OCI-M1 (cell line): ENCODE results near the gene HUS1.
"Not testable (repeated sequence)": the region's sequence is repeated elsewhere in the genome, so short reads cannot be mapped to it uniquely, and the experiment has no call there.

Experiments
- DNase-seq: peaks from one replicate; lab custom pipeline; 2025; lab: John Stamatoyannopoulos, UW

The HUS1 gene

DNA sequence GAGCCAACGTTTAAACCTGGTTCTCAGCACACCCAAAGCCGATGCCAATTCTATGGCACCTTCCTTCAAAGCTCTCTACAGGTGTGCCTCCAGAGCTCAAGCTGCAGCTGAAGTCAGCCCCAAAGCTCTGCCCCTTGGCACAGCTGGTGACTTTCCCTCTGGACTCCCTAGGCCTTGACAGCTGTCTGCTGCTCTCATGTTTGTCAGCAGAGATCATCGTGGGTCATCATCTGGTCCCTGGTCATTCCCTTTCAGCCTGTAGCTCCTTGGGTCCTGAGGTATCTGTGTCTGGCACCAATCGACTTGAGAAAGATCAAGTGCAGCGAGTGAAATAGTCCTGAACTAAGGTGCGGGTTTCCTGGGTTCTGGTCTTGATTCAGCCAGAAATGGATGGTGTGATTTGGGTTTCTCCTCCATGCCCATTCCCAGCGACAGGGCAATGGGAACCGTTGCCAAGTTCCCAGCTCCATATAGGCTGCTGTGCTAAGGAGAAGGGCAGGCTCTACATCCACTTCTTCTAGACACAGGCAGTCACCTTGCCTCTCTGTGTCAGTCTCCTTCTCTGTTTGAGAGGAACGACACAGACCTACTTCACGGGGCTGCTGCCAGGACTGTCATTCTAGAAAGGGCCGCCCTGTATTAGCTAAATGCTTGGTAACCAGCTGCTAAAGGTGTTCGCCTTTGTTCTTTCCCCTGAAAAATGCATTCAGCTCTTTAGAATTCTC is 34.7 kb downstream of the HUS1 start:
- DNase-seq: no peak

- DNase-seq: no peak
Measured at GRCh38 chr7:47943676-47944474, 35.5 kb downstream of the HUS1 start.

GRCh38 chr7:47942651-47943050 is 36.8 kb downstream of the HUS1 start:
- DNase-seq: not testable (repeated sequence)

GRCh38 chr7:47942132-47942531 is 37.3 kb downstream of the HUS1 start:
- DNase-seq: no peak

- DNase-seq: no peak
Measured at GRCh38 chr7:47941136-47941844, 38.1 kb downstream of the HUS1 start.

DNA sequence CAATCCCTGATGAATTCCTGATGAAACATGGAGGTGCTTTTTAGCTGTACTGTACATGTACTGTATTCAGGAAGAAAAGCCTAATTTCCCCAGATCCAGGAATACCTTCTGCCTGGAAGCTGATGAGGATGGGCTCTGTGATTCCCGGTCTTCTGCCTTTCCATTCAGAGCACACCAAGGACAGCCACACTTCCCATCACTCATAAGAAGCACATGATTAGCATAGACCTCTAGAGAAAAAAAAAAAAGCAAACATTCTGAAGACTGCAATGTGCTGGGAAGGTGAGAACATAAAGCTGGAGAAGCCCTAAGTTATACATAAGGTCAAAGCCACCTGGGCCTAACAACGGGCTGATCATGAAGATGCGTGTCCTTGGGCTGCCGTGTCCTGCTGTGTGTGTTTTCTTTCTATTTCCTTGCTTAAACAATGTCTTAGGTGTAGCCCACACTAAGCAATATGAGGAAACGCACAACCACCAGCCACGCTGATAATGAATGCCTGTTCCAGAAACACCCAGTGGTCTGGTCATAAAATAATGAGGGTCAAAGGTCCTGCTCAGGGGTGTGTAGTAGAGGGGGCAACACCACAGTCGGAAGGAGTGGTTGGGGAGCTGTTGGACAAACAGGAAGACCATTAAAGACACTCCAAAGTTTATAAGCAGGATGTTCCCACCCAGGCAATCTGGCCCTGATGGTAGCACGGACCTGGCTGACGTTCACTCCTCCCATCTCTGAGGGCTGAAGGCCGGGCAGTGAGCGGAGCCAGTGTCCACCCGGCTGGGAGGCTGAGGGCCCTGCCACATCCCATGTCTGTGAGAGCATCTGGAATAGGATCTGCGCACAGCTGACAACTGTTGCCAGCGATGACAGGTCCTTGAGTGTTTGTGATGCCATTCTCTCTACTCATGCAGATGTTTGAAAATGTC is 39.1 kb downstream of the HUS1 start:
- DNase-seq: no peak

GRCh38 chr7:47939425-47940036 is 39.9 kb downstream of the HUS1 start:
- no peak for DNase-seq

DNA sequence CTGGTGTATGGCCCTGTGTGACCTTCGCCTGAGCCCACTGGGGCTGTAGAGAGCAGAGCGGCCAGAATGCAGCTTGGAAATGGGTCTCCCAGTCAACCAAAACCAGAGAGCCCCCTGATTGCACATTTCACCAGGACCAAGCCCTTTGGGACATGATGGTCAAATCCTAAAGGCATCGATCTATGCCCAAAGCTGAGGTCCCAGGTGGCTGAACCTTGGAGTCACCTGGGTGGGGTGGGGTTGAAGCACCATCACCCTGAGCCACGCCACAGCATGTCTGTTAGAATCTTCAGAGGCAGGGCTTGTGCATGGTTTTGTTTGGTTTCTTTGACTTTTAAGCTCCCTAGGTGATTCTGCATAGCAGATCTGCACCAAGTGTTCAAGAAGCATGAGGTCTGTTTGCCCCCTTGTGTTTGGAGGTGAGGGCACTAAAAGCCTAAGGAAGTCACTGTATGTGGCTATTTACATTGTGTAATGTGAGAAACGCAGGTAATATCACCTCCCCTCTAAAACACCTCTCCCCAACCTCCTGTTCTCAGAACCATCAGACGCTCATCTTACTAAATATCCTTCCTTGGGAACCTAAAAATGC is 40.7 kb downstream of the HUS1 start:
- no peak for DNase-seq

GRCh38 chr7:47937711-47938573 is 41.5 kb downstream of the HUS1 start:
- DNase-seq: no peak

DNA sequence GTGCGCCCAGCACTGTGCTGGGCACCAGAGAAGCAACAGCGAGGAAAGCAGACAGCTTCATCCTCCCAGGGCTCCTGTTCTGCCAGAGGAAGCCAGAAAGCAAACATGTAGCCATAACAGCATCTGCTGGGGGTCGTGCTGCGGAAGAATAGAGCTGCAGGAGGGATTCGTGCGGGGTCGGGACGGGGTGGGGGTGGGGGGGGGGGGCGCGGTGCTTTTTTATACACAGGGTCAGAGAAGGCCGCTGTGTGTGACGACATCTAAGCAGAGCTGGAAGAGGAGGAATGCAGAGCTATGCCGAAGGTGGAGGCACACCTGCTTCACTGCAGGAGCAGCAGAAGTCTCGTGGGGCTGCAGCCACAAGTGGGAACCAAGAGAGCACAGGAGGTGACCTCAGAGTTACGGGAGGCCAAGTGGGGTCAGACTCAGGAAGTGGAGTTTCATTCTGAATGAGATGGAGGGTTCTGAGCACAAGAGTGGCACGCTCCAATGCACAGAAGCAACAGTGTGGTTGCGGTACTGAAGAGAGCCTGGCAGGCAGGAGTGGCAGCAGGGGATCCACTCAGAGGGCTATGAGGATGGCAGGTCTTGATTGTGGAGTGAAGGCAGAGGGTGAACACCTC is 42.2 kb downstream of the HUS1 start:
- no peak for DNase-seq

DNA sequence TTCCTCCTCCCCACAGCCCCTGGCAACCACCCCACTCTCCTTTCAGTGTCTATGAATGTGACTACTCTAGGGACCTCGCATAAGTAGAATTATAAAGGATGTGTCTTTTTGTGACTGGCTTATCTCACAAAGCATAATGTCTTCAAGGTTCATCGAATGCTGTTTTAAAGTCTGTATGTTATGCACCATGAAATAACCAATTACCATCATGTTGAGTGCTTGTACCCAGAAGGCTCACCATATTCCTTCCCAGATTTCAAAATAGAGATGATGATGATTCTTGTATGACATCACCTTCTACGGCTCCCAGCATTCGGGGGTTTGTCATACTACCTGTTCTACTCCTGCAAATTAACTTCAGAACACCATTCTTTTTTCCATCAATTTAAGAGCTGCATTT is 43.1 kb downstream of the HUS1 start:
- no peak for DNase-seq

GRCh38 chr7:47935336-47935735 is 44.1 kb downstream of the HUS1 start:
- DNase-seq: no peak

DNA sequence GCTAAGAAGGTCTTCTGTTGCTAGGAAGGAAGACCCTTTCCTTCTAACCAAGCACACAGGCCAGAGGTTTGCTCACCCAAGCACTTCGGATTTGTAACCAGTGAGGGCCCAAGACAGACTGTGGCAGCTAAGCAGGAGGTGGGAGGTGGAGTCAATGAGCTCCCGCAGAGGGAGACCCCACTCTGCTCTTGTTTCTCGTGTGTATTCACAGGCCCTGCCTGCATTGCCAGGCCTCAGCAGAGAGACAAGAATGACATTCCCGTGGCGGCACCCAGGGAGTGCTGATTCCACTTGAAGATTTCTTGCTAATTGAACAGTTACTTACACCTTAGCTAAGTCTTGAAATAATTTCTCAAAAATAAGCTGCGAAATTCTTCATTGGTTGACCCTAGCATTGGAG is 44.6 kb downstream of the HUS1 start:
- no peak for DNase-seq

- DNase-seq: no peak
Measured at GRCh38 chr7:47933215-47933614, 46.2 kb downstream of the HUS1 start.

DNA sequence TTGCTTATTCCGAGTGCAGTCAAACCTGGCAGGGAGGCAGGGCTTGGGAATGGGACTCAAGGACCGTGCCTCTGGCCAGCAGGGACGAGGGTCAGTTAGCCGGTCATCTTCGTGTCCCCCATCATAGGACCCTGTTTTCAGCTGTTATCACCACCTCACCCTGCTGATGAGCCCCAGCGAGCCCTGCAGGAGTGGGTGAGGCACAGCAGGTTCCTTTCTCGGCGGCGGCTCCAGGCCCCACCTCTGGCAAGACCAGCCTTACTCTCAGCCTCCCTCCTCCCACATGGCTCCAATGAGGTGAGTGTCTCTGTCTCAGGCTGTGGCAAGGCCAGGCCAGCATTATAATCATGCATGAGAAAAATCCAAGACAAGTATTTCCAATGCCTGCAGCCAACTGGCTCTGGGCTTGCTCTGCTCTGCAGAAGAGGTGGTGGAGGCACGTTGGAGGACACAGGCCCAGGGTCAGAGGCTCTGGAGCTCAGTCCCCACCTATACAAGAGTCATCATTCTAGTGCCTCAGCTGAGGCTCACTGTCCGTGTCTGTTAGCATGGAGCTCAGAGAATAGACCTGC is 46.9 kb downstream of the HUS1 start:
- no peak for DNase-seq

DNA sequence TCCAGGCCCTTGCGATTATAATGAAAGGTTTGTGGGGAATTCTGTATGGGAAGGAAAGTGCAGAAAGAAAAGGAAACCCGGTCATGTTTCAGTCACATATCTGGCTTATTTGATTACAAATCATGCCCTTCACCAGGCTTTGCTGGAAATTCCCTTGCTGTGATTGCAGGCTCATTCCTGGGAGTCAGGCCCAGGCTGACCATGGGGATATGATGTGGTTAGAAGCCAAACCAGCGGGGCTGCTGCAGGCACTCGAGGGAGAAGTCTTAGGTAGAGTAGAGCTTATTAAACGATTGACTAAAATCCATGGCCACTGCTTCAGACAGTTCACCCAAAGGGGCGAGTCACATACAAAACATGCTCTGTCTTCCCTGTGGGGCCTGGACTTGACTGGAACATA is 47.4 kb downstream of the HUS1 start:
- DNase-seq: no peak

- no peak for DNase-seq
Measured at GRCh38 chr7:47931005-47932004, 48.1 kb downstream of the HUS1 start.

DNA sequence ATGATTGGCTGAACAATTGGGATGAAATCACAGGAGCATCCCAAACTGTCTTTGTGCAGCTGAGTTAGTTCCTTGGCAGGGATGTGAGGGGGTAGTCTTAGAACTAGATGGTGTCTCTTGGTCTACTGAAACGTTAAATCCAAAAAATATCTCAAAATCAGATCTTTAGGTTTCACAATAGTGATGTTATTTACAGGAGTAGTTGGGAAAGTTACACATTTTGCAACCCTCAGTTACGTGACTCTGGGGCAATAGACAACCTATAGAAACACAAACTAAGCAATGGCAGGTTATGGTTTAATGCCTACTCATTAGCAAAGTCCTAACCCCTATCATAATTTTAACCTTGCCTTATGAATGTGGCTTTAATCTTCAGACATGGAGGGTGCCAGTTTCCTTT is 55.1 kb downstream of the HUS1 start:
- DNase-seq: no peak
